ENCODE data around the gene BLVRA. TPM values are rescaled to one million over a fixed set of nuclear protein-coding genes. Genes with fewer than 3 reads are reported as not detected.

The BLVRA gene
- total RNA-seq, 6 donors from 2014 or later = 77.5 to 112 (median 105) TPM

- no peak overlapping the region for H3K4me3 ChIP-seq
Measured at GRCh38 chr7:43754596-43754995, 3.9 kb upstream of the BLVRA start.

GRCh38 chr7:43756368-43757072 is 2.0 kb upstream of the BLVRA start:
- Histone ChIP-seq H3K4me1 (peaks cover 5 to 27% (median 11%) of the 10 kb centered on the region in 4 donors), H3K4me3 (no peak overlapping the region), H3K9me3 (no peaks in the 10 kb centered on the region), H3K36me3 (no peaks in the 10 kb centered on the region), H3K27ac (no peak overlapping the region), H3K27me3 (no peaks in the 10 kb centered on the region)
- DNase-seq (no peak), ATAC-seq (ENCODE audit: low FRiP score in 2 of 2) (peak in 1 of 2 donors; percentile 31)
- 77 to 80% methylated on average over 1 of the region's 1 CpG for WGBS, 2 donors
- TF ChIP-seq POLR2A (IDR thresholded peaks at IDR 0.05) (no peak), POLR2AphosphoS5 (IDR thresholded peaks at IDR 0.05) (no peak)

More at GRCh38 chr7:43754596-43754995, 3.9 kb upstream of the BLVRA start:
- TF ChIP-seq, protein P1, sequence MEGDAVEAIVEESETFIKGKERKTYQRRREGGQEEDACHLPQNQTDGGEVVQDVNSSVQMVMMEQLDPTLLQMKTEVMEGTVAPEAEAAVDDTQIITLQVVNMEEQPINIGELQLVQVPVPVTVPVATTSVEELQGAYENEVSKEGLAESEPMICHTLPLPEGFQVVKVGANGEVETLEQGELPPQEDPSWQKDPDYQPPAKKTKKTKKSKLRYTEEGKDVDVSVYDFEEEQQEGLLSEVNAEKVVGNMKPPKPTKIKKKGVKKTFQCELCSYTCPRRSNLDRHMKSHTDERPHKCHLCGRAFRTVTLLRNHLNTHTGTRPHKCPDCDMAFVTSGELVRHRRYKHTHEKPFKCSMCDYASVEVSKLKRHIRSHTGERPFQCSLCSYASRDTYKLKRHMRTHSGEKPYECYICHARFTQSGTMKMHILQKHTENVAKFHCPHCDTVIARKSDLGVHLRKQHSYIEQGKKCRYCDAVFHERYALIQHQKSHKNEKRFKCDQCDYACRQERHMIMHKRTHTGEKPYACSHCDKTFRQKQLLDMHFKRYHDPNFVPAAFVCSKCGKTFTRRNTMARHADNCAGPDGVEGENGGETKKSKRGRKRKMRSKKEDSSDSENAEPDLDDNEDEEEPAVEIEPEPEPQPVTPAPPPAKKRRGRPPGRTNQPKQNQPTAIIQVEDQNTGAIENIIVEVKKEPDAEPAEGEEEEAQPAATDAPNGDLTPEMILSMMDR (IDR thresholded peaks at IDR 0.05) = no peak
- no peak for TF ChIP-seq EP300 (IDR thresholded peaks at IDR 0.05)
- no peak for TF ChIP-seq POLR2AphosphoS5 (IDR thresholded peaks at IDR 0.05)
- no peak for TF ChIP-seq POLR2A (IDR thresholded peaks at IDR 0.05)
- no peaks in the 10 kb centered on the region for H3K9me3 ChIP-seq
- H3K27ac ChIP-seq = no peak overlapping the region
- no peak for ATAC-seq (ENCODE audit: low FRiP score in 2 of 2)
- peaks cover 4 to 27% (median 10%) of the 10 kb centered on the region in 4 donors for H3K4me1 ChIP-seq
- H3K27me3 ChIP-seq = no peaks in the 10 kb centered on the region
- no peaks in the 10 kb centered on the region for H3K36me3 ChIP-seq
- 75 to 82% methylated on average over 4 of the region's 4 CpGs for WGBS, 2 donors
- no peak for DNase-seq

DNA sequence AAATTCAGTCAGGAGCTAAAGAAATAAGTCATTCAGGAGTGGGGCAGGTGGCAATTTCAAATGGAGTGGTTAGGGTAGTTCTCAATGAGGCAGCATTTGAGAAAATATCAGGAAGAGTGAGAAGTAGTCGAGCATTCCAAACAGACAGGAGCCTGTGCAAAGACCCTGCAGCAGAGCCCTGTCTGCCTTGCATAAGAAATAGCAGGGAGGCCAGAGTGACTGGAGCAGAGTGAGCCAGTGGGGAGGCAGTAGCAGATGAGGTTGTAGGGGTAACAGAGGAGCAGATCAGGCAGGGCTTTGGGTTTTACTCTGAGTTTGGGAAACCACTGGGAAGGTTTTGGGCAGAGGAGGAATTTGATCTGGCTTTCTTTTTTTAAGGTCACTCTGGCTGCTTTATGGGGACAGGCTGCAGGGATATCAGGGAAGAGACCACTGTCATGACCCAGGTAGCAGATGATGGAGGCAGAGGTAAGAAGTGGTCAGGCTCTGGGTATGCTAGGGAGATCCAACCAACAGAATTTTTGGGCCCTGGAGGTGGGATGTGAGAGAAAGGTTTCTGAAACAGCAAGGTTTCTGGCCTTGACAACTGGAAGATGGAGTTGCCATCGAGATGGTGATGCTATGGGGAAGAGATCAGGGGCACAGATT is 1.3 kb upstream of the BLVRA start:
- H3K27ac ChIP-seq = no peak overlapping the region
- no peaks in the 10 kb centered on the region for H3K9me3 ChIP-seq
- TF ChIP-seq, protein P1 (IDR thresholded peaks at IDR 0.05) = no peak
- TF ChIP-seq POLR2AphosphoS5 (IDR thresholded peaks at IDR 0.05) (no peak), EP300 (IDR thresholded peaks at IDR 0.05) (no peak), POLR2A (IDR thresholded peaks at IDR 0.05) (no peak)
- no peaks in the 10 kb centered on the region for H3K36me3 ChIP-seq
- no peak for ATAC-seq (ENCODE audit: low FRiP score in 2 of 2)
- 84 to 100% methylated on average over 2 of the region's 2 CpGs for WGBS, 2 donors
- no peak for DNase-seq
- H3K4me3 ChIP-seq = no peak overlapping the region
- peaks cover 11 to 27% (median 16%) of the 10 kb centered on the region in 4 donors for H3K4me1 ChIP-seq
- H3K27me3 ChIP-seq = no peaks in the 10 kb centered on the region

- peaks cover 24 to 42% (median 31%) of the 10 kb centered on the region in 4 donors for H3K4me1 ChIP-seq
- no peaks in the 10 kb centered on the region for H3K36me3 ChIP-seq
- H3K4me3 ChIP-seq = peak overlapping the region; percentile 79 to 94 (median 84)
- TF ChIP-seq POLR2A (IDR thresholded peaks at IDR 0.05) = peak in 1 of 4 donors; percentile 27
- no peak for TF ChIP-seq POLR2AphosphoS5 (IDR thresholded peaks at IDR 0.05)
- no peaks in the 10 kb centered on the region for H3K9me3 ChIP-seq
- ATAC-seq (ENCODE audit: low FRiP score in 2 of 2) (peak; percentile 47 to 86), DNase-seq (peak; percentile 39 to 92)
- WGBS, 2 donors = 8 to 13% methylated on average over 23 to 40 of the region's 56 CpGs
- peak overlapping the region; percentile 88 to 94 (median 91) for H3K27ac ChIP-seq
- H3K27me3 ChIP-seq = no peaks in the 10 kb centered on the region
Measured at GRCh38 chr7:43758822-43759683, 573 bp downstream of the BLVRA start.

DNA sequence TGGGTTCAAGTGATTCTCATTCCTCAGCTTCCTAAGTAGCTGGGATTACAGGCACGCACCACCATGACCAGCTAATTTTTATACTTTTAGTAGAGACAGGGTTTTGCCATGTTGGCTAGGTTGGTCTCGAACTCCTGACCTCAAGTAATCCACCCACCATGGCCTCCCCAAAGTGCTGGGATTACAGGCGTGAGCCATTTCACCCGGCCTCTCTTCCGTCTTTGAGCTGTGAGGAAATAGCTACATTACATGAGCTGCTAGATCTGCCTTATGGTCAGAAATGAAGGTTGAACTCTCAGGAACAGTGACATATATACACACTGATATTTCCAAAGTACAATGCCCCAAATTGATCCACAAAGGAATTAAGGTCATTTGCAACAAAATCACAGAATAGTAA is 2.4 kb downstream of the BLVRA start:
- Histone ChIP-seq H3K27me3 (no peaks in the 10 kb centered on the region), H3K4me3 (no peak overlapping the region), H3K4me1 (peaks cover 32 to 56% (median 46%) of the 10 kb centered on the region in 4 donors), H3K36me3 (no peaks in the 10 kb centered on the region), H3K27ac (no peak overlapping the region), H3K9me3 (no peaks in the 10 kb centered on the region)
- DNase-seq (no peak), ATAC-seq (ENCODE audit: low FRiP score in 2 of 2) (no peak)
- WGBS, 2 donors = 89 to 100% methylated on average over 5 of the region's 5 CpGs
- TF ChIP-seq, protein P1 (IDR thresholded peaks at IDR 0.05) = no peak
- no peak for TF ChIP-seq EP300 (IDR thresholded peaks at IDR 0.05)
- no peak for TF ChIP-seq POLR2AphosphoS5 (IDR thresholded peaks at IDR 0.05)

Data from upper lobe of left lung (tissue), 6 donors.